ENCODE results near the gene AFAP1L2.

AFAP1L2 gene

GRCh38 chr10:114430688-114431413, 26.5 kb upstream of the AFAP1L2 start:
- no peak for DNase-seq (ENCODE audit: extremely low spot score)
- TF ChIP-seq CTCF (IDR thresholded peaks at IDR 0.05; ENCODE audit: control extremely low read depth, extremely low read depth, low read depth, missing control alignments) = no peak
- ChIA-PET CTCF (interaction anchor here (0.8 to 2.0 kb wide), 8 partner anchors 11 to 273 kb away, joined by 3 to 10 read pairs (median 4); no protein-coding TSS in a partner anchor), POLR2A (no interaction called here)

- ChIA-PET POLR2A (no interaction called here), CTCF (interaction anchor here (0.8 to 1.7 kb wide), 6 partner anchors 12 to 126 kb away, joined by 3 to 6 read pairs (median 4); no protein-coding TSS in a partner anchor)
- no peak for TF ChIP-seq CTCF (IDR thresholded peaks at IDR 0.05; ENCODE audit: control extremely low read depth, extremely low read depth, low read depth, missing control alignments)
- DNase-seq (ENCODE audit: extremely low spot score) = no peak
Measured at GRCh38 chr10:114429581-114430335, 25.5 kb upstream of the AFAP1L2 start.

GRCh38 chr10:114427124-114427852, 23.0 kb upstream of the AFAP1L2 start:
- TF ChIP-seq CTCF (IDR thresholded peaks at IDR 0.05; ENCODE audit: control extremely low read depth, extremely low read depth, low read depth, missing control alignments) = no peak
- CTCF ChIA-PET = interaction anchor here (0.8 to 3.7 kb wide), 6 partner anchors 15 to 124 kb away, joined by 3 to 20 read pairs (median 4); partner anchors contain the start of gene AFAP1L2

GRCh38 chr10:114426476-114426875, 22.2 kb upstream of the AFAP1L2 start:
- POLR2A ChIA-PET = interaction anchor here (0.8 kb wide), 1 partner anchor 23 kb away, joined by 3 read pairs; no protein-coding TSS in a partner anchor
- no peak for DNase-seq (ENCODE audit: extremely low spot score)
- CTCF ChIA-PET = interaction anchor here (0.9 to 3.7 kb wide), 7 partner anchors 9 to 123 kb away, joined by 3 to 20 read pairs (median 4); no protein-coding TSS in a partner anchor

More at GRCh38 chr10:114427124-114427852, 23.0 kb upstream of the AFAP1L2 start:
- no peak for DNase-seq (ENCODE audit: extremely low spot score)
- POLR2A ChIA-PET = no interaction called here

GRCh38 chr10:114420811-114421485, 16.6 kb upstream of the AFAP1L2 start:
- ChIA-PET POLR2A (no interaction called here), CTCF (no interaction called here)
- TF ChIP-seq CTCF (IDR thresholded peaks at IDR 0.05; ENCODE audit: control extremely low read depth, extremely low read depth, low read depth, missing control alignments) = no peak
- no peak for DNase-seq (ENCODE audit: extremely low spot score)

More at GRCh38 chr10:114426476-114426875, 22.2 kb upstream of the AFAP1L2 start:
- no peak for TF ChIP-seq CTCF (IDR thresholded peaks at IDR 0.05; ENCODE audit: control extremely low read depth, extremely low read depth, low read depth, missing control alignments)

Data from GM10248 (cell line).